HG02678 (cell line): Measurements from ENCODE around the gene DUSP22.

Experiments
- ATAC-seq: cut with Tn5 transposase; IDR thresholded peaks from one replicate; pipeline ENCODE4 v1.9.1; 2021; ENCODE audit warnings: mild to moderate bottlenecking, moderate library complexity; ENCODE audit not compliant: unreplicated experiment

Gene DUSP22

GRCh38 chr6:308768-309167, 16.5 kb downstream of the DUSP22 start:
- ATAC-seq: no peak

- no peak for ATAC-seq
Measured at GRCh38 chr6:309947-310346, 17.7 kb downstream of the DUSP22 start.

- no peak for ATAC-seq
Measured at GRCh38 chr6:310671-311070, 18.4 kb downstream of the DUSP22 start.

- ATAC-seq: no peak
Measured at GRCh38 chr6:311679-312220, 19.5 kb downstream of the DUSP22 start.

- no peak for ATAC-seq
Measured at GRCh38 chr6:313087-313486, 20.8 kb downstream of the DUSP22 start.

- no peak for ATAC-seq
Measured at GRCh38 chr6:313917-314316, 21.6 kb downstream of the DUSP22 start.

GRCh38 chr6:314377-314776, 22.1 kb downstream of the DUSP22 start:
- no peak for ATAC-seq

GRCh38 chr6:315226-315625, 22.9 kb downstream of the DUSP22 start:
- ATAC-seq: no peak

- ATAC-seq: peak; percentile 25
Measured at GRCh38 chr6:315921-316752, 23.9 kb downstream of the DUSP22 start.

- no peak for ATAC-seq
Measured at GRCh38 chr6:316753-317038, 24.4 kb downstream of the DUSP22 start.

GRCh38 chr6:317060-317447, 24.8 kb downstream of the DUSP22 start:
- no peak for ATAC-seq

- ATAC-seq: peak; percentile 27
Measured at GRCh38 chr6:317448-318144, 25.3 kb downstream of the DUSP22 start.

GRCh38 chr6:318243-318890, 26.1 kb downstream of the DUSP22 start:
- ATAC-seq: no peak

- peak; percentile 50 for ATAC-seq
Measured at GRCh38 chr6:319177-320131, 27.2 kb downstream of the DUSP22 start.

- no peak for ATAC-seq
Measured at GRCh38 chr6:320351-321157, 28.3 kb downstream of the DUSP22 start.

- no peak for ATAC-seq
Measured at GRCh38 chr6:321158-321438, 28.8 kb downstream of the DUSP22 start.

- no peak for ATAC-seq
Measured at GRCh38 chr6:321536-322258, 29.4 kb downstream of the DUSP22 start.

- no peak for ATAC-seq
Measured at GRCh38 chr6:322259-322930, 30.1 kb downstream of the DUSP22 start.
